Measurements from ENCODE around the gene TMEM184A. TPM values are rescaled to one million over a fixed set of nuclear protein-coding genes. Genes with fewer than 3 reads are reported as not detected.
A peak's percentile ranks its signal among the peaks of the same experiment; 100 is the strongest.

The TMEM184A gene
- total and polyA plus RNA-seq, 2 of the 13 experiments (the other 11 are each of a cell fraction or from before 2014, with no cell fraction given), result 9.5 to 20.4 TPM

GRCh38 chr7:1590476-1590875, 34.5 kb upstream of the TMEM184A start:
- Histone ChIP-seq H3K36me3 (replicated peaks in 1 of 2; ENCODE audit: control insufficient read depth in 1 of 2, insufficient read depth in 2 of 2, low read length in 2 of 2) (no peaks in the 10 kb centered on the region), H2AFZ (ENCODE audit: low read length) (no peak overlapping the region), H3K4me1 (ENCODE audit: insufficient read depth, low read length) (no peaks in the 10 kb centered on the region), H3K9me3 (ENCODE audit: low read length) (peaks cover 8% of the 10 kb centered on the region; the same call in 1 of the 2 replicates), H3K9ac (ENCODE audit: insufficient read depth, low read depth, low read length) (no peak overlapping the region), H3K79me2 (ENCODE audit: insufficient read depth, low read length) (no peaks in the 10 kb centered on the region), H3K4me2 (ENCODE audit: low read depth, low read length) (no peak overlapping the region), H3K27ac (ENCODE audit: extremely low read length, insufficient read depth, low read length) (no peak overlapping the region), H3K4me3 (replicated peaks in 1 of 3; ENCODE audit: insufficient read depth in 1 of 3, low read depth in 2 of 3, low read length in 3 of 3) (no peak overlapping the region), H3K27me3 (ENCODE audit: control insufficient read depth in 1 of 2, insufficient read depth in 2 of 2, low read length in 2 of 2) (peaks cover 5 to 61% of the 10 kb centered on the region in 2 experiments; a peak in 3 of 5 replicates), H4K20me1 (ENCODE audit: insufficient read depth, low read length) (no peaks in the 10 kb centered on the region)
- POLR2A ChIA-PET, result no interaction called here
- FAIRE-seq (no peak), DNase-seq (ENCODE audit: low spot score) (no peak), ATAC-seq (no peak)
- CTCF ChIA-PET (ENCODE audit: low intra/inter-chr PET ratio, low total read pairs), result no interaction called here
- TF ChIP-seq KLF13 (CRISPR knock-in tag; IDR thresholded peaks at IDR 0.05) (no peak), ZNF3 (CRISPR knock-in tag; IDR thresholded peaks at IDR 0.05) (no peak), AGO1 (IDR thresholded peaks at IDR 0.05; ENCODE audit: low read depth, low read length, poor library complexity, severe bottlenecking) (no peak), ARNTL (CRISPR knock-in tag; IDR thresholded peaks at IDR 0.05) (no peak)
- intact Hi-C loops (cut with micrococcal nuclease; ENCODE audit: unreplicated experiment), result no loop called here
- WGBS (ENCODE audit: low lambda C conversion rate), result 27% methylated on average over 6 of the region's 6 CpGs
- in situ Hi-C loops (cut with HindIII; ENCODE audit: extremely low pct_ligation_motif_present, low pct_unique_long_range_greater_than_20kb), result loop anchor here (25.0 kb wide), 1 partner anchor 622 kb away; no protein-coding TSS in a partner anchor
- BruUV-seq (replicated peaks), result no TSS peak

GRCh38 chr7:1588978-1589377, 33.0 kb upstream of the TMEM184A start:
- in situ Hi-C loops (cut with HindIII; ENCODE audit: extremely low pct_ligation_motif_present, low pct_unique_long_range_greater_than_20kb), result loop anchor here (10.0 to 25.0 kb wide), 2 partner anchors 166 to 623 kb away; no protein-coding TSS in a partner anchor
- no peak overlapping the region for H3K4me2 ChIP-seq (ENCODE audit: low read depth, low read length)
- no peaks in the 10 kb centered on the region for H3K4me1 ChIP-seq (ENCODE audit: insufficient read depth, low read length)
- H4K20me1 ChIP-seq (ENCODE audit: insufficient read depth, low read length), result no peaks in the 10 kb centered on the region
- no peak overlapping the region for H3K27ac ChIP-seq (ENCODE audit: extremely low read length, insufficient read depth, low read length)
- H3K36me3 ChIP-seq (replicated peaks in 1 of 2; ENCODE audit: control insufficient read depth in 1 of 2, insufficient read depth in 2 of 2, low read length in 2 of 2), result no peaks in the 10 kb centered on the region
- no CpG with 5 or more reads among the region's 1 CpG for WGBS (ENCODE audit: low lambda C conversion rate)
- ChIA-PET CTCF (ENCODE audit: low intra/inter-chr PET ratio, low total read pairs) (no interaction called here), POLR2A (no interaction called here)
- no TSS peak for BruUV-seq (replicated peaks)
- FAIRE-seq, result no peak
- H2AFZ ChIP-seq (ENCODE audit: low read length), result no peak overlapping the region
- DNase-seq (ENCODE audit: low spot score), result no peak
- H3K79me2 ChIP-seq (ENCODE audit: insufficient read depth, low read length), result no peaks in the 10 kb centered on the region
- H3K27me3 ChIP-seq (ENCODE audit: control insufficient read depth in 1 of 2, insufficient read depth in 2 of 2, low read length in 2 of 2), result peaks cover 5 to 67% of the 10 kb centered on the region in 2 experiments; a peak in 3 of 5 replicates
- TF ChIP-seq POLR2G (IDR thresholded peaks at IDR 0.05; ENCODE audit: low read depth, low read length), result no peak
- peak; percentile 99 for TF ChIP-seq ZNF331 (CRISPR knock-in tag; IDR thresholded peaks at IDR 0.05)
- ATAC-seq, result no peak
- intact Hi-C loops (cut with micrococcal nuclease; ENCODE audit: unreplicated experiment), result no loop called here
- no peak overlapping the region for H3K4me3 ChIP-seq (replicated peaks in 1 of 3; ENCODE audit: insufficient read depth in 1 of 3, low read depth in 2 of 3, low read length in 3 of 3)
- H3K9ac ChIP-seq (ENCODE audit: insufficient read depth, low read depth, low read length), result no peak overlapping the region
- peaks cover 8% of the 10 kb centered on the region; the same call in 1 of the 2 replicates for H3K9me3 ChIP-seq (ENCODE audit: low read length)

All from HepG2 (cell line).